Muscle layer of duodenum (tissue), 2 donors: Measurements from ENCODE around the gene INO80C.
"Not testable (repeated sequence)": the region's sequence is repeated elsewhere in the genome, so short reads cannot be mapped to it uniquely, and the experiment has no call there.

Experiments used
- H3K27ac ChIP-seq: one replicate; pipeline ENCODE4 v1.7.0; 2013; ENCODE audit warnings: mild to moderate bottlenecking, low read length
- H3K27me3 ChIP-seq: one replicate; pipeline ENCODE4 v1.7.0; 2013; ENCODE audit warnings: low read depth, mild to moderate bottlenecking, control low read depth, low read length
- H3K36me3 ChIP-seq, 2 donors: one replicate each; pipeline ENCODE4 v1.7.0; 2013; ENCODE audit warnings: low read length in 2 of 2, control low read depth in 1 of 2, mild to moderate bottlenecking in 1 of 2; ENCODE audit not compliant: insufficient read depth in 2 of 2, control insufficient read depth in 1 of 2
- H3K4me1 ChIP-seq, 2 donors: one replicate each; pipeline ENCODE4 v1.7.0; 2013; ENCODE audit warnings: low read length in 2 of 2, mild to moderate bottlenecking in 2 of 2, control low read depth in 1 of 2, moderate library complexity in 1 of 2; ENCODE audit not compliant: insufficient read depth in 2 of 2, control insufficient read depth in 1 of 2
- H3K4me3 ChIP-seq, 2 donors: one replicate each; pipeline ENCODE4 v1.7.0; 2013; ENCODE audit warnings: low read length in 2 of 2, low read depth in 1 of 2, mild to moderate bottlenecking in 1 of 2
- H3K9me3 ChIP-seq, 2 donors: one replicate each; pipeline ENCODE4 v1.7.0; 2013; ENCODE audit warnings: low read length in 2 of 2, control low read depth in 1 of 2, mild to moderate bottlenecking in 1 of 2; ENCODE audit not compliant: control insufficient read depth in 1 of 2
- donor health status: healthy.

INO80C gene

GRCh38 chr18:35497027-35497369, 762 bp downstream of the INO80C start:
- Histone ChIP-seq H3K27ac (peak overlapping the region; percentile 100), H3K4me1 (peaks cover 7 to 11% of the 10 kb centered on the region in 2 donors), H3K27me3 (no peaks in the 10 kb centered on the region), H3K9me3 (no peaks in the 10 kb centered on the region), H3K4me3 (peak overlapping the region; percentile 70 to 96), H3K36me3 (peaks cover 0 to 7% of the 10 kb centered on the region in 2 donors)

GRCh38 chr18:35495536-35496314, 2.0 kb downstream of the INO80C start:
- Histone ChIP-seq H3K27ac (no peak overlapping the region), H3K4me3 (peak overlapping the region in 1 of 2 donors; percentile 96), H3K27me3 (no peaks in the 10 kb centered on the region), H3K36me3 (peaks cover 0 to 7% of the 10 kb centered on the region in 2 donors), H3K9me3 (no peaks in the 10 kb centered on the region), H3K4me1 (peaks cover 7 to 11% of the 10 kb centered on the region in 2 donors)

GRCh38 chr18:35494251-35495220, 3.2 kb downstream of the INO80C start:
- H3K9me3 ChIP-seq, result no peaks in the 10 kb centered on the region
- H3K36me3 ChIP-seq, result peaks cover 0 to 7% of the 10 kb centered on the region in 2 donors
- H3K4me3 ChIP-seq, result no peak overlapping the region
- H3K27ac ChIP-seq, result no peak overlapping the region
- no peaks in the 10 kb centered on the region for H3K27me3 ChIP-seq
- peaks cover 7 to 11% of the 10 kb centered on the region in 2 donors for H3K4me1 ChIP-seq

GRCh38 chr18:35491700-35492077, 6.1 kb downstream of the INO80C start:
- H3K4me3 ChIP-seq, result no peak overlapping the region
- no peaks in the 10 kb centered on the region for H3K36me3 ChIP-seq
- H3K27me3 ChIP-seq, result no peaks in the 10 kb centered on the region
- H3K27ac ChIP-seq, result no peak overlapping the region
- H3K4me1 ChIP-seq, result peaks cover 6 to 8% of the 10 kb centered on the region in 2 donors
- H3K9me3 ChIP-seq, result no peaks in the 10 kb centered on the region

- no peaks in the 10 kb centered on the region for H3K27me3 ChIP-seq
- H3K27ac ChIP-seq, result no peak overlapping the region
- no peaks in the 10 kb centered on the region for H3K36me3 ChIP-seq
- H3K4me3 ChIP-seq, result no peak overlapping the region
- peaks cover under 1 to 2% of the 10 kb centered on the region in 2 donors for H3K4me1 ChIP-seq
- H3K9me3 ChIP-seq, result no peaks in the 10 kb centered on the region
Observed at GRCh38 chr18:35490894-35491699, 6.7 kb downstream of the INO80C start.

- no peaks in the 10 kb centered on the region for H3K27me3 ChIP-seq
- no peak overlapping the region for H3K27ac ChIP-seq
- H3K4me3 ChIP-seq, result no peak overlapping the region
- H3K36me3 ChIP-seq, result no peaks in the 10 kb centered on the region
- no peaks in the 10 kb centered on the region for H3K9me3 ChIP-seq
- no peaks in the 10 kb centered on the region for H3K4me1 ChIP-seq
Observed at GRCh38 chr18:35489913-35490490, 7.8 kb downstream of the INO80C start.

GRCh38 chr18:35489281-35489680, 8.5 kb downstream of the INO80C start:
- H3K27me3 ChIP-seq, H3K4me1 ChIP-seq, H3K27ac ChIP-seq, H3K9me3 ChIP-seq, H3K4me3 ChIP-seq, H3K36me3 ChIP-seq: not testable (repeated sequence)

- H3K27me3 ChIP-seq, H3K27ac ChIP-seq, H3K9me3 ChIP-seq, H3K36me3 ChIP-seq, H3K4me3 ChIP-seq, H3K4me1 ChIP-seq: not testable (repeated sequence)
Observed at GRCh38 chr18:35488396-35488795, 9.4 kb downstream of the INO80C start.

GRCh38 chr18:35487525-35487924, 10.2 kb downstream of the INO80C start:
- not testable (repeated sequence) for H3K9me3 ChIP-seq, H3K27me3 ChIP-seq, H3K36me3 ChIP-seq, H3K27ac ChIP-seq, H3K4me1 ChIP-seq, H3K4me3 ChIP-seq

GRCh38 chr18:35485852-35486251, 11.9 kb downstream of the INO80C start:
- Histone ChIP-seq H3K4me1 (no peaks in the 10 kb centered on the region), H3K27me3 (no peaks in the 10 kb centered on the region), H3K9me3 (no peaks in the 10 kb centered on the region)

GRCh38 chr18:35484034-35484433, 13.7 kb downstream of the INO80C start:
- H3K4me1 ChIP-seq, result peaks cover 3 to 8% of the 10 kb centered on the region in 2 donors
- no peaks in the 10 kb centered on the region for H3K36me3 ChIP-seq
- H3K27ac ChIP-seq, result no peak overlapping the region
- no peaks in the 10 kb centered on the region for H3K27me3 ChIP-seq
- no peaks in the 10 kb centered on the region for H3K9me3 ChIP-seq
- no peak overlapping the region for H3K4me3 ChIP-seq

More at GRCh38 chr18:35485852-35486251, 11.9 kb downstream of the INO80C start:
- Histone ChIP-seq H3K36me3 (no peaks in the 10 kb centered on the region), H3K4me3 (no peak overlapping the region), H3K27ac (no peak overlapping the region)
